Measurements from ENCODE around the gene SP3. TPM values are rescaled to one million over a fixed set of nuclear protein-coding genes. Genes with fewer than 3 reads are reported as not detected.

The SP3 gene
- total and polyA plus RNA-seq, 2 experiments from 2014 or later = 24.1 to 110 TPM

DNA sequence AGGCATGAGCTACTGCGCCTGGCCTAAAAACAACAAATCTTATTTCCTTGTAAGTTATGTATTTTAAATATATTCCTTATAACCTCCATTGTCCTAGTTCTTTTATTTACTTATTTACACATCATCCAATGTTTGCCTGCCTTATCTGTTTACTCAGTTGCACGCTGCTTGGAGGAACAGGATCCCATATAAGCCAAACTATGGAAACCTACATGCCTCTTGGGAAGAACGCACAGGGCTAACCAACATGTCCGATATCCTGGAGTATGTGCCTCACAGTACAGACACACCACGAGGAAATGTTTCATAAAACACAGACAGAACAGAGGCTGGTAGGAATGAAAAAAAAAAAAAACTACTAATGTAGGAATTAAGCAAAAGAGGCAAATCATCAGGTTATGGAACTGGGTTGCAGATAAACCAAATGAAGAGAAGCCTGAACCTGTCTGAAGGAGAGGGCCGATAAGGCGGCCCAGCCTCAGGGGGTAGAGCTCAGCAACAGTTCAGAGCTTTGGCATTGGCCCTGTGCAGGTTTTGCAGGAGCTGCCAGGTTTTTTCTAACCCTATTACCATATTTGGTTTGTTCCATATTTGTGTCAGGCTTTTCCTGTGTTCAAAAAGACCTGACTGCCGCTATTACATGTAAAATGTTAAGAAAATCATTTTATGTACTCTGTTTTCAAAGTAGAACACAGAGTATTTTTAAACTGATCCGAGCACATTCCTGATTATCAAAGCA lies 19.9 kb upstream of the SP3 start:
- H3K4me2 ChIP-seq = no peak overlapping the region
- TF ChIP-seq ZNF331 (CRISPR knock-in tag; IDR thresholded peaks at IDR 0.05; ENCODE audit: low read depth) (no peak), EZH2phosphoT487 (IDR thresholded peaks at IDR 0.05; ENCODE audit: unreplicated experiment) (no peak), JUNB (IDR thresholded peaks at IDR 0.05; ENCODE audit: unreplicated experiment) (no peak), NANOG (IDR thresholded peaks at IDR 0.05; ENCODE audit: borderline replicate concordance) (no peak), CTCF (conservative IDR thresholded peaks at IDR 0.05; ENCODE audit: low read depth in 2 of 2) (no peak), POLR2AphosphoS5 (IDR thresholded peaks at IDR 0.05; ENCODE audit: low read depth) (no peak), ZNF114 (CRISPR knock-in tag; IDR thresholded peaks at IDR 0.05) (no peak), ZNF462 (CRISPR knock-in tag; IDR thresholded peaks at IDR 0.05) (no peak), STAT1 (IDR thresholded peaks at IDR 0.05; ENCODE audit: unreplicated experiment) (no peak), CREB1 (CRISPR knock-in tag; IDR thresholded peaks at IDR 0.05; ENCODE audit: low read depth) (no peak), EZH2 (IDR thresholded peaks at IDR 0.05; ENCODE audit: low read depth, unreplicated experiment) (no peak)
- TF ChIP-seq, protein P1, sequence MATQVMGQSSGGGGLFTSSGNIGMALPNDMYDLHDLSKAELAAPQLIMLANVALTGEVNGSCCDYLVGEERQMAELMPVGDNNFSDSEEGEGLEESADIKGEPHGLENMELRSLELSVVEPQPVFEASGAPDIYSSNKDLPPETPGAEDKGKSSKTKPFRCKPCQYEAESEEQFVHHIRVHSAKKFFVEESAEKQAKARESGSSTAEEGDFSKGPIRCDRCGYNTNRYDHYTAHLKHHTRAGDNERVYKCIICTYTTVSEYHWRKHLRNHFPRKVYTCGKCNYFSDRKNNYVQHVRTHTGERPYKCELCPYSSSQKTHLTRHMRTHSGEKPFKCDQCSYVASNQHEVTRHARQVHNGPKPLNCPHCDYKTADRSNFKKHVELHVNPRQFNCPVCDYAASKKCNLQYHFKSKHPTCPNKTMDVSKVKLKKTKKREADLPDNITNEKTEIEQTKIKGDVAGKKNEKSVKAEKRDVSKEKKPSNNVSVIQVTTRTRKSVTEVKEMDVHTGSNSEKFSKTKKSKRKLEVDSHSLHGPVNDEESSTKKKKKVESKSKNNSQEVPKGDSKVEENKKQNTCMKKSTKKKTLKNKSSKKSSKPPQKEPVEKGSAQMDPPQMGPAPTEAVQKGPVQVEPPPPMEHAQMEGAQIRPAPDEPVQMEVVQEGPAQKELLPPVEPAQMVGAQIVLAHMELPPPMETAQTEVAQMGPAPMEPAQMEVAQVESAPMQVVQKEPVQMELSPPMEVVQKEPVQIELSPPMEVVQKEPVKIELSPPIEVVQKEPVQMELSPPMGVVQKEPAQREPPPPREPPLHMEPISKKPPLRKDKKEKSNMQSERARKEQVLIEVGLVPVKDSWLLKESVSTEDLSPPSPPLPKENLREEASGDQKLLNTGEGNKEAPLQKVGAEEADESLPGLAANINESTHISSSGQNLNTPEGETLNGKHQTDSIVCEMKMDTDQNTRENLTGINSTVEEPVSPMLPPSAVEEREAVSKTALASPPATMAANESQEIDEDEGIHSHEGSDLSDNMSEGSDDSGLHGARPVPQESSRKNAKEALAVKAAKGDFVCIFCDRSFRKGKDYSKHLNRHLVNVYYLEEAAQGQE (IDR thresholded peaks at IDR 0.05; ENCODE audit: unreplicated experiment) = no peak
- TF ChIP-seq, protein P2, sequence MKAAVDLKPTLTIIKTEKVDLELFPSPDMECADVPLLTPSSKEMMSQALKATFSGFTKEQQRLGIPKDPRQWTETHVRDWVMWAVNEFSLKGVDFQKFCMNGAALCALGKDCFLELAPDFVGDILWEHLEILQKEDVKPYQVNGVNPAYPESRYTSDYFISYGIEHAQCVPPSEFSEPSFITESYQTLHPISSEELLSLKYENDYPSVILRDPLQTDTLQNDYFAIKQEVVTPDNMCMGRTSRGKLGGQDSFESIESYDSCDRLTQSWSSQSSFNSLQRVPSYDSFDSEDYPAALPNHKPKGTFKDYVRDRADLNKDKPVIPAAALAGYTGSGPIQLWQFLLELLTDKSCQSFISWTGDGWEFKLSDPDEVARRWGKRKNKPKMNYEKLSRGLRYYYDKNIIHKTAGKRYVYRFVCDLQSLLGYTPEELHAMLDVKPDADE (IDR thresholded peaks at IDR 0.05) = no peak
- H3K4me1 Mint-ChIP-seq = peaks cover 18% of the 10 kb centered on the region
- H3F3A ChIP-seq (replicated peaks; ENCODE audit: low read depth) = no peaks in the 10 kb centered on the region
- H3K79me2 ChIP-seq (replicated peaks; ENCODE audit: insufficient read depth) = no peaks in the 10 kb centered on the region
- no peak overlapping the region for H3K4me3 ChIP-seq
- no peaks in the 10 kb centered on the region for H3K36me3 ChIP-seq (ENCODE audit: insufficient read depth)
- H3K36me3 Mint-ChIP-seq (ENCODE audit: low read depth) = no peaks in the 10 kb centered on the region
- DNase-seq (ENCODE audit: low spot score) = no peak
- H3K27me3 ChIP-seq (ENCODE audit: insufficient read depth) = no peaks in the 10 kb centered on the region
- no peaks in the 10 kb centered on the region for H3K9me2 ChIP-seq (ENCODE audit: insufficient read depth)
- no peak for ATAC-seq
- peaks cover 13% of the 10 kb centered on the region; the same call in 1 of the 2 replicates for H3K4me1 ChIP-seq (ENCODE audit: insufficient read depth)
- H3K9me3 Mint-ChIP-seq = no peaks in the 10 kb centered on the region
- H3K4me3 Mint-ChIP-seq = no peak overlapping the region
- H4K20me1 ChIP-seq (replicated peaks; ENCODE audit: insufficient read depth) = no peaks in the 10 kb centered on the region
- no peaks in the 10 kb centered on the region for H3K27me3 Mint-ChIP-seq (ENCODE audit: insufficient read depth, low read depth, poor library complexity)
- 0 out of 2 replicates have a peak overlapping the region, but pooled peaks have one; percentile 19 for H3K27ac ChIP-seq (ENCODE audit: low read depth)
- no peak overlapping the region for H2AFZ ChIP-seq
- H3K27ac Mint-ChIP-seq = no peak overlapping the region

Data from GM23338 (cell line).